Glutamatergic neuron (in vitro differentiated cells): ENCODE results near the gene MARCO. TPM values are rescaled to one million over a fixed set of nuclear protein-coding genes. Genes with fewer than 3 reads are reported as not detected.
"Not testable (repeated sequence)": the region's sequence is repeated elsewhere in the genome, so short reads cannot be mapped to it uniquely, and the experiment has no call there.

Experiments used
- DNase-seq: peaks from one replicate; pipeline ENCODE4 v3.0.0; 2022
- H3K27ac Mint-ChIP-seq: one replicate; pipeline ENCODE4 v1.8.0; 2020; ENCODE audit warnings: mild to moderate bottlenecking, mixed read lengths, inconsistent platforms; ENCODE audit not compliant: unreplicated experiment
- H3K27me3 Mint-ChIP-seq: one replicate; pipeline ENCODE4 v1.8.0; 2020; ENCODE audit warnings: mild to moderate bottlenecking, moderate library complexity, mixed read lengths, inconsistent platforms; ENCODE audit not compliant: unreplicated experiment
- H3K36me3 Mint-ChIP-seq: one replicate; pipeline ENCODE4 v1.8.0; 2020; ENCODE audit warnings: mild to moderate bottlenecking, mixed read lengths, inconsistent platforms; ENCODE audit not compliant: unreplicated experiment
- H3K4me1 Mint-ChIP-seq: one replicate; pipeline ENCODE4 v1.8.0; 2020; ENCODE audit warnings: mild to moderate bottlenecking, low read depth, mixed read lengths, inconsistent platforms; ENCODE audit not compliant: unreplicated experiment
- H3K4me3 Mint-ChIP-seq: one replicate; pipeline ENCODE4 v1.8.0; 2020; ENCODE audit warnings: mild to moderate bottlenecking, mixed read lengths, inconsistent platforms; ENCODE audit not compliant: unreplicated experiment
- H3K9me3 Mint-ChIP-seq: one replicate; pipeline ENCODE4 v1.8.0; 2020; ENCODE audit warnings: mild to moderate bottlenecking, moderate library complexity, mixed read lengths, inconsistent platforms; ENCODE audit not compliant: unreplicated experiment
- total RNA-seq: library from RNA; stranded (reverse); fragmentation: NEBNext Ultra II Directional; extraction: Animal tissue kit (Norgen Biotek cat#: 25700); gene quantifications from one replicate; pipeline ENCODE4 v1.2.1, GENCODE V29; 2021; ENCODE audit not compliant: unreplicated experiment
- TF ChIP-seq, protein P1 (sequence below): fragments of 200-600 bp; sonication (generic); IDR thresholded peaks from one replicate; pipeline ENCODE4 v1.5.0; 2021; ENCODE audit not compliant: partially characterized antibody, unreplicated experiment

Gene MARCO
- total RNA-seq, 1 donor from 2014 or later: not detected

DNA sequence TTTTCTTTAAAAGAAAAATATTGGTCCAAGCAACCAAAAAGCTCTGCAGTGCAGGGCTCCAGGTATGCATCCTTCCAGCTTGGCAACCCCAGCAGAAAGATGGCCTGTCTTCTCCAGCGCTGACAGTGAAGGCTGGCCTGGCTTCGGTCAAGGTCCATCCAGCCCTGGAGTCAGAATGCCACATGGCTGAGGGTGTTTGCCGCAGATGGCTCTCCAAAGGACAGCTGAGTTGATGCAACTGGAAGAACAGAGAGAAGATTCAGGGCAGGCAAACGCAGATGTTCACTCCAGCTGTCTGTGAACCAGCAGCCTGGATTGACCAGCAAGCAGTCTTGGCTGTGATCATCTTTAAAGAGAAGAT, 51.4 kb downstream of the MARCO start:
- H3K9me3 Mint-ChIP-seq: peaks cover 2% of the 10 kb centered on the region
- H3K27ac Mint-ChIP-seq: no peak overlapping the region
- H3K36me3 Mint-ChIP-seq: no peaks in the 10 kb centered on the region
- no peak overlapping the region for H3K4me3 Mint-ChIP-seq
- TF ChIP-seq, protein P1, sequence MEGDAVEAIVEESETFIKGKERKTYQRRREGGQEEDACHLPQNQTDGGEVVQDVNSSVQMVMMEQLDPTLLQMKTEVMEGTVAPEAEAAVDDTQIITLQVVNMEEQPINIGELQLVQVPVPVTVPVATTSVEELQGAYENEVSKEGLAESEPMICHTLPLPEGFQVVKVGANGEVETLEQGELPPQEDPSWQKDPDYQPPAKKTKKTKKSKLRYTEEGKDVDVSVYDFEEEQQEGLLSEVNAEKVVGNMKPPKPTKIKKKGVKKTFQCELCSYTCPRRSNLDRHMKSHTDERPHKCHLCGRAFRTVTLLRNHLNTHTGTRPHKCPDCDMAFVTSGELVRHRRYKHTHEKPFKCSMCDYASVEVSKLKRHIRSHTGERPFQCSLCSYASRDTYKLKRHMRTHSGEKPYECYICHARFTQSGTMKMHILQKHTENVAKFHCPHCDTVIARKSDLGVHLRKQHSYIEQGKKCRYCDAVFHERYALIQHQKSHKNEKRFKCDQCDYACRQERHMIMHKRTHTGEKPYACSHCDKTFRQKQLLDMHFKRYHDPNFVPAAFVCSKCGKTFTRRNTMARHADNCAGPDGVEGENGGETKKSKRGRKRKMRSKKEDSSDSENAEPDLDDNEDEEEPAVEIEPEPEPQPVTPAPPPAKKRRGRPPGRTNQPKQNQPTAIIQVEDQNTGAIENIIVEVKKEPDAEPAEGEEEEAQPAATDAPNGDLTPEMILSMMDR: no peak
- DNase-seq: no peak
- peaks cover 1% of the 10 kb centered on the region for H3K4me1 Mint-ChIP-seq
- H3K27me3 Mint-ChIP-seq: no peaks in the 10 kb centered on the region

DNA sequence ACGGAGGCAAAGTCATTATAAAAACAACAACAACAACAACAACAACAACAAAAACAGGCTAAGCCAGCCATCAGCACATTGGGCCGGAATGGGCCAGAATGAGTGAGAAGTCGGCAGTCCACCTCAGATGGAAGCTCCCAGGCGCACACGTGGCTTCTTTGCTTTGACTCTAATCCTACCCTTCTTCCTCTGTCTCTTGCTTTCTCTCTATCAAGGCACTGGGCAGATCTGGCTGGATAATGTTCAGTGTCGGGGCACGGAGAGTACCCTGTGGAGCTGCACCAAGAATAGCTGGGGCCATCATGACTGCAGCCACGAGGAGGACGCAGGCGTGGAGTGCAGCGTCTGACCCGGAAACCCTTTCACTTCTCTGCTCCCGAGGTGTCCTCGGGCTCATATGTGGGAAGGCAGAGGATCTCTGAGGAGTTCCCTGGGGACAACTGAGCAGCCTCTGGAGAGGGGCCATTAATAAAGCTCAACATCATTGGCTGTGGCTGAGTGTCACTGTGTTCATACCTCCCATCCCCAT, 52.2 kb downstream of the MARCO start:
- no peaks in the 10 kb centered on the region for H3K36me3 Mint-ChIP-seq
- H3K4me1 Mint-ChIP-seq: peaks cover 1% of the 10 kb centered on the region
- peaks cover 2% of the 10 kb centered on the region for H3K9me3 Mint-ChIP-seq
- TF ChIP-seq, protein P1: no peak
- no peak overlapping the region for H3K27ac Mint-ChIP-seq
- no peaks in the 10 kb centered on the region for H3K27me3 Mint-ChIP-seq
- no peak for DNase-seq
- no peak overlapping the region for H3K4me3 Mint-ChIP-seq

DNA sequence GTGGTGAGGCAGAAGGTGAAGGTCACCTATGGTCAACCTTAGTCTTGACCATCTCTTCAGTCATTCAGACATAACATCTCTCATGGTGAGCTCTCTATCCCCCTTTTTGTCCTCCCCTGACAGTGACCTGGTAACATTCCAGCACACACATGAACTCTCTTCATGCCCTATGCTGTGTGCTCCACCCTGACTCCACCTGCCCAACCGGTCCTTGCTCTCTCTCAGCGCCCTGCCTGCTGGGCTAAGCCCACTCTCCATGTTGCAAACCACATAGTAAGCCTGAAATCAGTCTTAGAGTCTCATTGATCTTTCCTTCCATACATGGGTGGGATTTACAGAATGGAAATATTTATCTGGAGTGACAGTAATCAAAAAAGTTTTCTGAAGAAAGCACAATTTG, 52.8 kb downstream of the MARCO start:
- DNase-seq: no peak
- peaks cover 1% of the 10 kb centered on the region for H3K4me1 Mint-ChIP-seq
- no peaks in the 10 kb centered on the region for H3K27me3 Mint-ChIP-seq
- H3K9me3 Mint-ChIP-seq: peaks cover 2% of the 10 kb centered on the region
- no peak overlapping the region for H3K4me3 Mint-ChIP-seq
- no peaks in the 10 kb centered on the region for H3K36me3 Mint-ChIP-seq
- TF ChIP-seq, protein P1: no peak
- no peak overlapping the region for H3K27ac Mint-ChIP-seq

DNA sequence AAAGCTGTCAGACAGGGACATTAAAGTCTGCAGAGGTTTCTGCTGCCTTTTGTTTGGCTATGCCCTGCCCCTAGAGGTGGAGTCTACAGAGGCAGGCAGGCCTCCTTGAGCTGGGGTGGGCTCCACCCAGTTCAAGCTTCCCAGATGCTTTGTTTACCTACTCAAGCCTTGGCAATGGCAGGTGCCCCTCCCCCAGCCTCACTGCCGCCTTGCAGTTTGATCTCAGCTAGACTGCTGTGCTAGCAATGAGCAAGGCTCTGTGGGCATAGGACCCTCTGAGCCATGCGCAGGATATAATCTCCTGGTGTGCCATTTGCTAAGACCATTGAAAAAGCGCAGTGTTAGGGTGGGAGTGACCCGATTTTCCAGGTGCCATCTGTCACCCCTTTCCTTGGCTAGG, 61.9 kb downstream of the MARCO start:
- not testable (repeated sequence) for DNase-seq, H3K36me3 Mint-ChIP-seq, H3K9me3 Mint-ChIP-seq, H3K27me3 Mint-ChIP-seq, H3K4me3 Mint-ChIP-seq, H3K4me1 Mint-ChIP-seq, H3K27ac Mint-ChIP-seq

DNA sequence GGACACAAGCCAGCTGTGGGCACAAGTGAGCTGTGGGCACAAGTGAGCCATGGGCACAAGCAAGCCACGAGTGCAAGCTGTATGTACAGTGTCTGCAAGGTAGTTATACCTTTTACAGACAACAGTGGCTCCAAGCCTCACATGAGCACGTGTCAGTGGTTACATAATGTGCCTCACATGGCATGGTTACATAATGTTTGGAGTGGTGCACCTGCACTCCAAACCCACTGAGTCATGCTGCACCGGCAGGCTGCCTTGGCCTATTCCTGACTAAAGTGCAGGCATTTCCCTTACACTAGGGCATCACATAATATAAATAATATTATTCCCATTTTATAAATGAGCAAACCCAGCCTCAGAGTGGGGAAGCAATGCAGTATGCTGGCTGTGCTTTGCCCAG, 62.6 kb downstream of the MARCO start:
- no peak overlapping the region for H3K27ac Mint-ChIP-seq
- peaks cover 4% of the 10 kb centered on the region for H3K27me3 Mint-ChIP-seq
- H3K4me1 Mint-ChIP-seq: no peaks in the 10 kb centered on the region
- no peaks in the 10 kb centered on the region for H3K36me3 Mint-ChIP-seq
- DNase-seq: no peak
- TF ChIP-seq, protein P1: no peak
- peaks cover 2% of the 10 kb centered on the region for H3K9me3 Mint-ChIP-seq
- H3K4me3 Mint-ChIP-seq: no peak overlapping the region
